Activated T-helper 1 cell treated with anti-CD3 and anti-CD28 coated beads, Interleukin-12 subunit alpha, Interleukin-12 subunit beta, Interleukin-2, Interleukin-4 antibody, amounts not matched to agents 30 ng/mL and 10 ng/mL and 1 ng/mL, durations not matched to agents 14 hours and 24 hours and 36 hours (primary cell): ENCODE data around the gene LHPP. TPM values are rescaled to one million over a fixed set of nuclear protein-coding genes. Genes with fewer than 3 reads are reported as not detected.
A peak's percentile ranks its signal among the peaks of the same experiment; 100 is the strongest.

ENCODE experiments used
- DNase-seq: peaks from one replicate; pipeline ENCODE4 v3.0.0; 2021; ENCODE audit warnings: low spot score
- H3K27ac Mint-ChIP-seq: one replicate; pipeline ENCODE4 v1.8.0; 2021; ENCODE audit warnings: mild to moderate bottlenecking, mixed read lengths
- H3K27me3 Mint-ChIP-seq: one replicate; pipeline ENCODE4 v1.8.0; 2022; ENCODE audit warnings: mild to moderate bottlenecking, moderate library complexity, mixed read lengths; ENCODE audit not compliant: insufficient read depth
- H3K36me3 Mint-ChIP-seq: one replicate; pipeline ENCODE4 v1.8.0; 2021; ENCODE audit warnings: low read depth, mixed read lengths
- H3K4me1 Mint-ChIP-seq: one replicate; pipeline ENCODE4 v1.8.0; 2021; ENCODE audit warnings: low read depth, mixed read lengths
- H3K4me3 Mint-ChIP-seq: one replicate; pipeline ENCODE4 v1.8.0; 2021; ENCODE audit warnings: mild to moderate bottlenecking, moderate library complexity, mixed read lengths
- H3K9me3 Mint-ChIP-seq: one replicate; pipeline ENCODE4 v1.8.0; 2021; ENCODE audit warnings: mixed read lengths
- intact Hi-C: fragments of 100-400 bp; cut with micrococcal nuclease; formaldehyde crosslinking; loops from one replicate; pipeline ENCODE4 v1.15.1; 2024
- total RNA-seq: library from RNA; stranded (reverse); gene quantifications from 2 replicates; pipeline ENCODE4 v1.2.3, GENCODE V29; 2022

Gene LHPP
- total RNA-seq, 1 donor from 2014 or later, result 5.0 TPM

DNA sequence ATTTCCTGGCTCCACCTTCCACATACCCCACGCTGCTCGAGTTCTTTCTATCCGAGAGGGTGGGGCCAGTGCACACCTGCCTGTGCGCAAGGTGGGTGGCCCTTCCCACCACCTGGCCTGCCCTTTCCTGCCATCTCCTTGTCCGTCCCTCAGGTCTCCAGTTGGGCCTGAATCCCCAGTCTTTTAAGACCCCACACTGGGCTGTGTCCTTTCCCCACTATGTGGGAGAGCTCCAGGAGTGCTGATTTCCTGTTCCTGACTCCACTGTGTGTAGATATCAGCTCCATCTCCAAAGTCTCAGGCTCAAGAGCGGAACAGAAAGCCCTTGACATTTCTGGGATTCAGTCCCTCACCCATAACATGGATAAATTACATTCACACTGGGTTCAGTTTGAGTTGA is 20.1 kb downstream of the LHPP start:
- DNase-seq, result no peak
- no peaks in the 10 kb centered on the region for H3K9me3 Mint-ChIP-seq

DNA sequence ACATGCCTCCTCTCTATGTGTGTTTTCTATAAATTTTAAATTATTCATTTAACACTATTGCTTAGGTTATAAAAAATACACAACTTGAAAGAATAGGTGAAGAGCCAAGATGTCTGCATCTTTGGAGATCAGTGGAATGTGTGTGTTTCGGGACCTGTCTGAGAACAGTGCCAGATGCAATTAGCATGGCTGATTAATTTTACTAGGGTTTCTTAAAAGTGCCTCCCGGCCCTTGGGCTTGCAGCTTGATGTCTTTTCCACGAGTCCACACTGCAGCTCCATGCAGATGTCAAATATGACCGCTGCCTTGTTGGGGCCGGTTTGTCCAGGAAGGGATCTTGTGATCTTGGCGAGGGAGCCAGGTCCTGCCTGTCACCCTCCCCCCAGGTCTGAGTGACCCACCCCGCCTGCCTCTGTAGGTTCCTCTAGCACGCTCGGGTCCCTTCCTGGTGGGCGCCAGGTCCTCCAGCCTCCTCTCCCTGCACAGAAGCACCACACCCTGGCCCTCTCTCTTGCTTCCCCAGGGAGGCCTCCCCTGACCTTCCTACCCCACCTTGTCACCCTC is 20.7 kb downstream of the LHPP start:
- Mint-ChIP-seq H3K9me3 (no peaks in the 10 kb centered on the region), H3K4me3 (no peak overlapping the region), H3K27ac (no peak overlapping the region), H3K36me3 (no peaks in the 10 kb centered on the region), H3K27me3 (peaks cover 2% of the 10 kb centered on the region), H3K4me1 (no peaks in the 10 kb centered on the region)
- DNase-seq, result no peak
- intact Hi-C loops, result no loop called here

More for the DNA sequence above, 20.1 kb downstream of the LHPP start:
- Mint-ChIP-seq H3K27me3 (peaks cover 2% of the 10 kb centered on the region), H3K27ac (no peak overlapping the region), H3K4me1 (no peaks in the 10 kb centered on the region), H3K4me3 (no peak overlapping the region), H3K36me3 (no peaks in the 10 kb centered on the region)
- intact Hi-C loops, result no loop called here

DNA sequence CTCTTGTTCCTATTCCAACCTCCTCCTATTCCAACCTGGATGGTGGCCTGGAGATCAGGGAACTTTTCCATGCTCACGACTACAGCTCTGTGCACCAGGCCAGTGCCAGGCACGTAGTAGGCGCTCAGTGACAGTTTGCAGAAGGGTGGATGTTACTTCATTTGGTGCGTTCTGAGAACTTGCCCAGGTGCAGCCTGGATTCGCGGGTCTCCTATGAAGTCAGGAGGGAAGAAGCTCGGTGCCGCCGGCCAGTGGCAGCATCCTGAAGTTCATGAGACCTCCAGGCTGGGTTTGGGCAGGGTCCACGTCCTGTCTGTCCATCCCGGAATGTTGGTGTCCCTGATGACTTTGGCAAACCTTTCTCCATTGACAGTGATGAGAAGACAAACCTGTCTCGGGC is 21.3 kb downstream of the LHPP start:
- Mint-ChIP-seq H3K4me1 (no peaks in the 10 kb centered on the region), H3K36me3 (no peaks in the 10 kb centered on the region), H3K27me3 (peaks cover 2% of the 10 kb centered on the region), H3K27ac (no peak overlapping the region), H3K9me3 (no peaks in the 10 kb centered on the region), H3K4me3 (no peak overlapping the region)
- intact Hi-C loops, result no loop called here
- no peak for DNase-seq

GRCh38 chr10:124484031-124484430 is 22.4 kb downstream of the LHPP start:
- DNase-seq, result no peak
- Mint-ChIP-seq H3K36me3 (no peaks in the 10 kb centered on the region), H3K27me3 (peaks cover 2% of the 10 kb centered on the region), H3K4me3 (no peak overlapping the region), H3K4me1 (no peaks in the 10 kb centered on the region), H3K27ac (no peak overlapping the region), H3K9me3 (no peaks in the 10 kb centered on the region)
- intact Hi-C loops, result no loop called here

GRCh38 chr10:124484661-124485060 is 23.0 kb downstream of the LHPP start:
- Mint-ChIP-seq H3K27me3 (peaks cover 2% of the 10 kb centered on the region), H3K4me3 (no peak overlapping the region), H3K27ac (no peak overlapping the region), H3K4me1 (no peaks in the 10 kb centered on the region), H3K36me3 (no peaks in the 10 kb centered on the region), H3K9me3 (no peaks in the 10 kb centered on the region)
- no peak for DNase-seq
- intact Hi-C loops, result no loop called here

DNA sequence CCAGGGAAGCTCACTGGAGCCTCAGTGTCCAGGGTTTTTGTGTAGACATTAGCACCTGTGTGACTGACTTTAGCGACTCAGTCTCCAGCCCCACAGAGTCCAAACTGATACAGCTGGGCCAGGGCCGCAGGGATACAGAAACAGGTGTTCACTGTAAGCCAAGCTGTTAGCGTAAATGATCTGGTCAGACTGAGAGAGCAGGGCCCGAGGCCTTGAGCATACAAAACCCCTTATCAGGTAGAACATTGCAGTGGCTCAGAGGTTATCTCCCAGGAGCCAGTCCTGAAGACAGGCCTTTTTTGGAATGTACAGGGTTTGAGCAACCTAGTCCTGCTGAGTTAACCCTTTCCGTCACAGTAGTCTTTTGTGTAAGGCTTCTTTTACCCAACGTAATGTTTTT is 25.0 kb downstream of the LHPP start:
- DNase-seq, result no peak
- Mint-ChIP-seq H3K4me3 (no peak overlapping the region), H3K4me1 (no peaks in the 10 kb centered on the region), H3K9me3 (no peaks in the 10 kb centered on the region), H3K27me3 (peaks cover 2% of the 10 kb centered on the region), H3K27ac (no peak overlapping the region), H3K36me3 (no peaks in the 10 kb centered on the region)
- intact Hi-C loops, result no loop called here

- peaks cover 13% of the 10 kb centered on the region for H3K4me1 Mint-ChIP-seq
- H3K36me3 Mint-ChIP-seq, result no peaks in the 10 kb centered on the region
- H3K27ac Mint-ChIP-seq, result no peak overlapping the region
- no peaks in the 10 kb centered on the region for H3K9me3 Mint-ChIP-seq
- intact Hi-C loops, result no loop called here
- no peak for DNase-seq
- H3K27me3 Mint-ChIP-seq, result no peaks in the 10 kb centered on the region
- no peak overlapping the region for H3K4me3 Mint-ChIP-seq
Measured at GRCh38 chr10:124491105-124491504, 29.5 kb downstream of the LHPP start.

DNA sequence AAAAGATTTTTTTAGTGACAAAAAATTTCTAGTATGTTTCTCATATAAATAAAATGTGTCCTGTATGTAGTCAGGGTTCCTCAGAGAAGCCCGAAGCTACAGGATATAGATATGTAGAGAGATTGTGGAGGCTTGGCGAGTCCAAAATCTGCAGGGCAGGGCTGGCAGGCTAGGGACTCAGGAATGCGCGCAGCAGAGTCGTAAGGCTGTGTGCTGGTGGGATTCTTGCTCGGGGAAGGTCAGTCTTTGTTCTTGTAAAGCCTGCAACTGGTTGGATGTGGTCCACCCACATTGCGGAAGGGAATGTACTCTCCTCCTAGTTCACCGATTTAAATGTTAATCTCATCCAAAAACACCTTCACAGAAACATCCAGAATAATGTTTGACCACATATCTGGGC is 30.6 kb downstream of the LHPP start:
- no peaks in the 10 kb centered on the region for H3K9me3 Mint-ChIP-seq
- no peaks in the 10 kb centered on the region for H3K27me3 Mint-ChIP-seq

GRCh38 chr10:124493214-124493882 is 31.7 kb downstream of the LHPP start:
- no peak for DNase-seq

More for the DNA sequence above, 30.6 kb downstream of the LHPP start:
- DNase-seq, result no peak
- Mint-ChIP-seq H3K4me1 (peaks cover 13% of the 10 kb centered on the region), H3K27ac (no peak overlapping the region), H3K36me3 (no peaks in the 10 kb centered on the region), H3K4me3 (no peak overlapping the region)
- intact Hi-C loops, result no loop called here

GRCh38 chr10:124494046-124494807 is 32.6 kb downstream of the LHPP start:
- Mint-ChIP-seq H3K4me3 (peak overlapping the region; percentile 56), H3K36me3 (no peaks in the 10 kb centered on the region), H3K27ac (peak overlapping the region; percentile 86)

More at GRCh38 chr10:124493214-124493882, 31.7 kb downstream of the LHPP start:
- Mint-ChIP-seq H3K36me3 (no peaks in the 10 kb centered on the region), H3K27ac (no peak overlapping the region), H3K27me3 (no peaks in the 10 kb centered on the region), H3K4me3 (no peak overlapping the region), H3K9me3 (no peaks in the 10 kb centered on the region), H3K4me1 (peaks cover 13% of the 10 kb centered on the region)
- intact Hi-C loops, result no loop called here

DNA sequence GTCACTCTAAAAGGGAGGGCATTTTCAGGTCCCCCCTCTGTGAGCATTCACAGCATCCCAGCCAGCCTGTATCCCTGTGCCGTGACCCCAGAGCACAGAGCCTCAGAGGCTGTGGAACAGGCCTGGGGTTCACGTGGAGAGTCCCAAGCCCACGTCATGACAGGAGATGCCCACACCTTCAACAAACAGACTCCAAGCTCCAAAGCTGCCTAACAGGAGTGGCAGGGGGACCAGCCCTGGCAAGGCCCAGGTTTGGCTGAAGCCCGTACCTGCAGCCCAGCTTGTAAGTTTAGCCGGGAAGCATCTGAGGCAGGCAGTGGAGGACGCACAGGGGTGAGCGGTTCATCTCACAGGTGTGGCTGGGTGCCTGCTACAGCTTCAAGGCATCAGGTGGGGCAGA is 33.5 kb downstream of the LHPP start:
- DNase-seq, result no peak
- Mint-ChIP-seq H3K9me3 (no peaks in the 10 kb centered on the region), H3K27me3 (no peaks in the 10 kb centered on the region), H3K4me3 (no peak overlapping the region), H3K27ac (no peak overlapping the region), H3K4me1 (peaks cover 13% of the 10 kb centered on the region), H3K36me3 (peaks cover 3% of the 10 kb centered on the region)
- intact Hi-C loops, result no loop called here

More at GRCh38 chr10:124494046-124494807, 32.6 kb downstream of the LHPP start:
- intact Hi-C loops, result no loop called here
- Mint-ChIP-seq H3K4me1 (peaks cover 13% of the 10 kb centered on the region), H3K9me3 (no peaks in the 10 kb centered on the region), H3K27me3 (no peaks in the 10 kb centered on the region)
- DNase-seq, result no peak

DNA sequence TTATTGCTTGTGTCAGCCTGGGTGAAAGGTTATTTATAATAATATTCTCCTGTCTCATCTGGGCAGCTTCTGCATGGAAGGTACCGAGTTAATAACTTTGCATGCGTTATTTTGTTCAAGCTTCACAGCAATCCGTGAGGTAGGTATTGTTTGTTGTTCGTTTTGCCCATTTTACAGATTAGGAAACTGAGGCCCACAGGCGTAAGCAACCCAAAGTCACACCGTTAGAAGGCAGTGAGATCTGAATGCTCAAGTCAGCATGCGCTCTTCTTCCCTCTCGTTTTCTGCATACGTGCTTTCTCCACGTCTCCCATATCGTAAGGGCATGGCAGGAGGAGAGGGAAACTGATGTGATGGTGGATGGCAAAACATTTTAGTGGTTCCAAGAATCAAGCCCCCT is 34.1 kb downstream of the LHPP start:
- intact Hi-C loops, result no loop called here
- H3K27ac Mint-ChIP-seq, result no peak overlapping the region
- H3K4me3 Mint-ChIP-seq, result no peak overlapping the region
- peaks cover 13% of the 10 kb centered on the region for H3K4me1 Mint-ChIP-seq
- H3K27me3 Mint-ChIP-seq, result no peaks in the 10 kb centered on the region
- peaks cover 3% of the 10 kb centered on the region for H3K36me3 Mint-ChIP-seq
- no peak for DNase-seq
- H3K9me3 Mint-ChIP-seq, result peaks cover 4% of the 10 kb centered on the region

- DNase-seq, result no peak
- Mint-ChIP-seq H3K9me3 (peaks cover 8% of the 10 kb centered on the region), H3K27ac (no peak overlapping the region), H3K4me3 (no peak overlapping the region), H3K27me3 (no peaks in the 10 kb centered on the region), H3K36me3 (peaks cover 6% of the 10 kb centered on the region), H3K4me1 (peaks cover 13% of the 10 kb centered on the region)
- intact Hi-C loops, result no loop called here
Measured at GRCh38 chr10:124496150-124496549, 34.5 kb downstream of the LHPP start.
